CD4-positive, alpha-beta T cell treated with Interleukin-4 for 1 hour (primary cell): ENCODE data around the gene CDK10.
"Not testable (repeated sequence)": the region's sequence is repeated elsewhere in the genome, so short reads cannot be mapped to it uniquely, and the experiment has no call there.

Experiments used
- DNase-seq, 2 donors: peaks; one replicate each; pipeline ENCODE4 v3.0.0-alpha.2; 2020 to 2022

Gene CDK10, protein sequence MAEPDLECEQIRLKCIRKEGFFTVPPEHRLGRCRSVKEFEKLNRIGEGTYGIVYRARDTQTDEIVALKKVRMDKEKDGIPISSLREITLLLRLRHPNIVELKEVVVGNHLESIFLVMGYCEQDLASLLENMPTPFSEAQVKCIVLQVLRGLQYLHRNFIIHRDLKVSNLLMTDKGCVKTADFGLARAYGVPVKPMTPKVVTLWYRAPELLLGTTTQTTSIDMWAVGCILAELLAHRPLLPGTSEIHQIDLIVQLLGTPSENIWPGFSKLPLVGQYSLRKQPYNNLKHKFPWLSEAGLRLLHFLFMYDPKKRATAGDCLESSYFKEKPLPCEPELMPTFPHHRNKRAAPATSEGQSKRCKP

GRCh38 chr16:89686520-89687091, at the start of gene CDK10:
TSS of gene CDK10 (plus strand) at chr16:89686689. CDS start at chr16:89686711, 22 bp downstream.
- DNase-seq: peak; percentile 88 to 90

DNA sequence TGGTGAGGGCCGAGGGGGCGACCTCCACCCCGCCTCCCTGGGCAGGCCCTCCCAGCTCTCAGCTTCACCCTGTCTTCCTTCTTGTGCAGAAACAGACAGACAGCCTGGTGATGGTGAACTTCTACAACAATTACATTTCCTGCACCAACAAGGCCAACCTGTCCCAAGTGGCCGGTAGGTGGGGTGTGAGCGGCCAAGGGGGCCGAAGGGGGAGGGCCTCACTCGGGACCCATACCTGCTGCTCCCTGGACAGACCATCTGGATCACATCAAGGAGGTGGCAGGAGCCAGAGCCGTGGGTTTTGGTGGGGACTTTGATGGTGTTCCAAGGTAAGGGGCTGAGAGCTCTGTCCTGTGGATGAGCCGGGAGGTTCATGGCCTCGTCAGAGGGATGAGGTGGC, 49.1 kb upstream of the CDK10 start:
- DNase-seq: no peak

DNA sequence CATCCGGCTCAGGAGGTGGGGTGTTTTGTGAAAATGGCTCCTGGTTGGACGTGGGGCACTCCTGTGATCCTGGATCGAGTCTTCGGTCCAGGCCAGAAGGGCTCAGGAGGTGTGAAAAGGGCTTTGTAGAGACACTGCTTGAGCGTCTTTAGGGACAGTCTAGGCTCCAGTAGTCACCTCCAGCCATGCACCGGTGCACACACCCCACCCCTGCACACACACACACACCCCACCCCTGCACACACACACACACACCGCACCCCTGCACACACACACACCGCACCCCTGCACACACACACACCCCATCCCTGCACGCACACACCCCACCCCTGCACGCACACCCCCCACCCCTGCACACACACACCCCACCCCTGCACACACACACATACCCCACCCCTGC, 48.0 kb upstream of the CDK10 start:
- no peak for DNase-seq

DNA sequence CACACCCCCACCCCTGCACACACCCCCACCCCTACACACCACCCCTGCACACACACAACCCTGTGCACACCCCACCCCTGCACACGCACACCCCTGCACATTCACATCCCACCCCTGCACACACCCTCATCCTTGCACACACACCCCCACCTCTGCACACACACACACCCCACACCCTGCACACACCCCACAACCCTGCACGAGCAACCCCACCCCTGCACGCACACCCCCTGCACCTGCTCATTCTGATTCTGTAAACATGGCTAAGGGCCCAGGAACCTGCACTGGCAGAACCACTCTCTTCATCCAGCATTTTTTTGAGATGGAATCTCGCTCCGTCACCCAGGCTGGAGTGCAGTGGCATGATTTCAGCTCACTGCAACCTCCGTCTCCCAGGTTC, 47.1 kb upstream of the CDK10 start:
- DNase-seq: no peak

DNA sequence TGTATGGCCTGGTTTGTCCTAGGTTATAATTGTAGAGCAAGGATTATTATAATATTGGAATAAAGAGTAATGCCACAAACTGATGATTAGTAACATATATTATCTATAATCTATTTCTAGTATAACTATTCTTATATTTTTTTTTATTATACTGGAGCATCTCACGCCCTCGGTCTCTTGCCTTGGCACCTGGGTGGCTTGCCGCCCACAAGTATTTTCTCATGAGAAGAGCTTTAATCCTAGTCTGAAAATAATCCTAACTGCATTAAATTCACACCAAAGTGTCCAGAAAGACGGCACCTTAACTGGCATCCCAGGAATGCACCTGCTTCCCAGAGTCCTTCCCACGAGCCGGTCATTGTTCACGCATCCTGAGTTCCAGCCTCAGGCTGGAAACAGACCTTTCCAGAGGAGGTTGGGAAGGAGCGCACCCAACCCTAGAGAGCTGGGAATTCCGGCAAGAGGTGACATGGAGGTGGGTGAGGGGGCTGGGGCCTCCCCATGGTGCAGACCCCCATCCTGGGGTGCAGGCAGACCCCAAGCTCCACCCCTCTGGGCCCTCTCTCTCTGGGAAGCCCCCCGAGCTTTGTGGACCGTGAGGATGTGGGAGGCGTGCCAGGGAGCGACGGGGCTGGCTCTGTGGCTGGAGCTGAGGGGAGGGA, 44.9 kb upstream of the CDK10 start:
- DNase-seq: no peak

DNA sequence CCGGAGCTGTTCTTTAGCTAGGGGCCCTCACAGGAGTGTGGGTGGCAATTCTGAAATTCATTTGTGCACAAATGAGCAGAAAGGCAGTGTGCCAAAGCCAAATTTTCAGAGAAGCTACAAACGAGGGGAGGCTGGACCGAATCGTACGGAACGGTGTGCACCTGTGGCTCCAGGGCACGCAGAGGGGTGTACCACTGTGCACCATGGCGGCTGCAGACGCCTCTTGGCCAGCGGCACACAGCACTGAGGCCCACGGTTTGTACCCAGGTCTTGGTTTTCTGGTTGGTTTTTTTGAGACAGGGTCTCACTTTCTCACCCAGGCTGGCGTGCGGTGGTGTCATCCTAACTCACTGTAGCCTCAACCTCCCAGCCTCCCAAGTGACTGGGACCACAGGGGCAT, 43.9 kb upstream of the CDK10 start:
- no peak for DNase-seq

DNA sequence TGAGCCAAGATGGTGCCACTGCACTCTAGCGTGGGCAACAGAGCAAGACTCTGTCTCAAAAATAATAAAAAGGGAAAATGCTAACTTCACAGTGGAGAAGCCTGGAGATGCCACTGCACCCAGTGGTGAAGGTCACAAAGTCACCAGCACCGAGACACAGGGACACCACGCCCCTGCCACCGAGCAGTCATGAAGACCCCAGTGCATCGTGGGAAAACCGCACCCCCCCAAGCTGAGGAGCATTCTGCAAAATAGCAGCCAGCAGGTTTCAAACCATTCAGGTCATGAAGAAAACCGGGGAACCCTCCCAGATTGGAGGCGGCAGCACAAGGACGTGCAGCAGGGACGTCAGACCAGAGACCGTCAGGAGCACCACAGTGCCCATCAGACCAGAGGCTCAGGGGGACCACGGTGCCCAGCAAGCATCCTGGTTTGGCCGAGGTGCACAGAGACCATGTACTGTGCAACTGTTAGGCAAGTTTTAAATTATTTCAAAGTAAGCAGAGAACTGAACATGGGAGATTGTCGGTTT, 42.7 kb upstream of the CDK10 start:
- no peak for DNase-seq

GRCh38 chr16:89645122-89645521, 41.4 kb upstream of the CDK10 start:
- DNase-seq: no peak

- no peak for DNase-seq
Observed at GRCh38 chr16:89646270-89646669, 40.2 kb upstream of the CDK10 start.

- DNase-seq: no peak
Observed at GRCh38 chr16:89646906-89647305, 39.6 kb upstream of the CDK10 start.

- DNase-seq: no peak
Observed at GRCh38 chr16:89651584-89651983, 34.9 kb upstream of the CDK10 start.

- DNase-seq: no peak
Observed at GRCh38 chr16:89653656-89654295, 32.7 kb upstream of the CDK10 start.

GRCh38 chr16:89655062-89655643, 31.3 kb upstream of the CDK10 start:
- DNase-seq: no peak

DNA sequence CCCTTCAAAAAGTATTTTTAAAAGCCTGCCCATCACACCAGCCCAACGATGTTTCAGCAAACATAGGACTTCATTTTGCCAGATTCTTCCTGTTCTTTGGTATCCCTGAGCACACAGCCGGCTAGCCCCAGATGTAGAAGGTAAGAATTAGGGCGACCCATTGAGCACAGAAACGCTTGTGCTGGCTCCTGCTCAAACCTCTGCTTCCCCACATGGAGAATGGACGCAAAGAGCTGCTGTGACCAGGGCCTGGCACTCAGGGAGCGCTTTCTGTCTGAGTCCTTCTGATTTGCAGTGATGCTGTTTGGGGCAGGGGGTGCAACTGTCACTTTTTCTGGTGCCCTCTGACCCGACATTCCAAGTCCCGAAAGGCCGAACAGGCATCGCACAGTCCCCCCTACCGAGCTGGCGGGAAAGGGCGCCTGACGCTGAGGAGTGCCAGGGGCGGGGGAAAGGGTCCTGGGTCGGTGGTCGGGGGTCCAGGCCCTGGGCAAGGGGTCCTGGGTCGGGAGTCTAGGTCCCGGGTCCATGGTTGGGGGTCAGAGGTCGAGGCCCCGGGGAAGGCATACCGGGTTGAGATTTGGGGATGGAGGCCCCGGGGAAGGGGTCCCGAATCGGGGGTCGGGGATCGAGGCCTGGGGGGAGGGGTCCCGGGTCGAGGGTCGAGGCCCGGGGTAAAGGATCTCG, 29.9 kb upstream of the CDK10 start:
- DNase-seq: no peak

- DNase-seq: peak; percentile 91 to 93
Observed at GRCh38 chr16:89657442-89658220, 28.9 kb upstream of the CDK10 start, which contains the start of the genes CHMP1A and SPATA33. TSS of gene CHMP1A (minus strand) at chr16:89657708. CDS start at chr16:89657588, 120 bp downstream. TSS of gene SPATA33 (plus strand) at chr16:89657836. CDS start at chr16:89657912, 76 bp downstream.

DNA sequence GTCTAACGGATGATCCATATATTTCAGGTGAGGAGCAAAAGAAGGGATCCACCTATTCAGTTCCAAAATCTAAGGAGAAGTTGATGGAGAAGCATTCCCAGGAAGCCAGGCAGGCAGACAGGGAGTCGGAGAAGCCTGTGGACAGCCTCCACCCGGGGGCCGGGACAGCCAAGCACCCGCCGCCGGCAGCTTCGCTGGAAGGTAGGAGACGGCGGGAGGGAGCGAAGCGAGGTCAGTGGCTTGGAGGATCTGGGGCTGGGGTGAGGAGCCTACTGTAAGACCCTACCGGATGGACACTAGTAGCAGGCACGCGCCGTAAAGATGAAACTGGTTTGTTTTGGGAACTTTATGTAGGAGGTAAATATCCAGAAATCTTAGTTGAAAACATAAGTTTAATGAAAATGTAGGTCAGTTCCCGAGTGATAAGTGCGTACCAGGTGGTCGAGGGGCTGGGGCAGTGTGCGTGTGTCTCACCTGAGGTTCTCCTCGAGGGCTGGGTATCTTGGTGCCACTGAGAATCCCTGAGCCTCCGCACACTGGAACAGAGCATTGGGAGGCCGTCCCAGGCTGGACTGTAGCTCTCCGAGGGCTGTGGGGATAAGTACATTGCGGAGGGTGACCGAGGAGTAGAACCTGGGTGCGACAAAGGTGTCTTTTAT, 28.1 kb upstream of the CDK10 start:
- no peak for DNase-seq

DNA sequence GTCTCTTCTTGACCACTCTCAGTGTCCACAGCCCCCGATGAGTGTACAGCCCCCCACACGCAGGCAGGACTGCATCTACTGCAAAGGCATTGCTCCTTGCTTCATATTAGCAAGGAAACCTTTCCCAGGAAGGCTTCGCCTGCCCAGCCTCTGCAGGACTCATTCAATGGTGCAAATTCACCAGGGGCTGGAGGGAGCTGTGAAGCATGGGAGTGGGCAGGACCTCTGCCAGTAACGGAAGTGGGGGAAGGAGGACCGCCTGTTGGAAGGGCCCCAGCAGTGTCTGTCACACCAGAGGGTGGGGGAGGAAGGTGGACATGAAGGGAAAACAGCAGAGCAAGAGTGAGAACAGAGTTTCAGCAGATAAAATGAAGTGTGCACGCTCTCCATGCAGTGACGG, 26.3 kb upstream of the CDK10 start:
- no peak for DNase-seq

DNA sequence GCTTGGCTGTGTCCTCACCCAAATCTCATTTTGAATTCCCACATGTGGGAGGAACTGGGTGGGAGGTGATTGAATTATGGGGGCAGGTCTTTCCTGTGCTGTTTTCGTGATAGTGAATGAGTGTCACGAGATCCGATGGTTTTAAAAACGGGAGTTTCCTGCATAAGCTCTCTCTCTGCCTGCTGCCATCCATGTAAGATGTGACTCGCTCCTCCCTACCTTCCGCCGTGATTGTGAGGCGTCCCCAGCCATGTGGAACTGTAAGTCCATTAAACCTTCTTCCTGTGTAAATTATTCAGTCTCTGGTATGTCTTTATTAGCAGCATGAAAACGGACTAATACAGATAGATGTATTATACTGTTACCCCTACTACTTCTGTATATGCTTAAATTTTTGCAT, 25.3 kb upstream of the CDK10 start:
- no peak for DNase-seq

- DNase-seq: not testable (repeated sequence)
Observed at GRCh38 chr16:89664238-89664637, 22.3 kb upstream of the CDK10 start.

DNA sequence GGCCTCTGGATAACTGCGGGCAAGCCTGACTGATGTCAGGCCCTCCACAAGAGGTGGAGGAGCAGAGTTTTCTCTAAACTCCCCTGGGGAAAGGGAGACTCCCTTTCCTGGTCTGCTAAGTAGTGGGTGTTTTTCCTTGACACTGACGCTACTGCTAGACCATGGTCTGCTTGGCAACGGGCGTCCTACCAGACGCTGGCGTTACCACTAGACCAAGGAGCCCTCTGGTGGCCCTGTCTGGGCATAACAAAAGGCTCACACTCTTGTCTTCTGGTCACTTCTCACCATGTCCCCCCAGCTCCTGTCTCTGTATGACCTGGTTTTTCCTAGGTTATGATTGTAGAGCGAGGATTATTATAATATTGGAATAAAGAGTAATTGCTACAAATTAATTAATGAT, 19.5 kb upstream of the CDK10 start:
- DNase-seq: peak; percentile 8 to 23

DNA sequence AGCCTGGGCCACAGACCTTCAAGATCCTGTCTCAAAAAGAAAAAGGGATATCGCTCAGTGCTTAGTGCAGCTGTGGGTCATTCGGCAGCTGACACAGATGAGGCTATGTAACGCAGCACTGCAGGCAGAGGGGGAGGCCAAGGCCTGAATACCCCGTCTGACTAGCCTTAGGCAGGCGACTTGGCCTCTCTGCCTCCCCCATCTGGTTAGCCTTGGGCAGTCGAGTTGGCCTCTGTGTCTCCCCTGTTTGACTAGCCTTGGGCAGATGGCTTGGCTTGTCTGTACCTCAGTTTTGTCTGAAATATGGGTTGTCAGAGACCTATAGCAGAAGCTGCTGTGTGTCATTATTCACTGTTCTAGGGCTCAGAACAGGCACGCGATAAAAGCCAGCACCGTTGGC, 18.9 kb upstream of the CDK10 start:
- DNase-seq: no peak
